GM18508 (cell line): Measurements from ENCODE around the gene TBC1D2B.
"Not testable (repeated sequence)": the region's sequence is repeated elsewhere in the genome, so short reads cannot be mapped to it uniquely, and the experiment has no call there.

Experiments
- ATAC-seq: cut with Tn5 transposase; IDR thresholded peaks from one replicate; pipeline ENCODE4 v1.9.1; 2021; ENCODE audit warnings: moderate number of reproducible peaks; ENCODE audit not compliant: insufficient read depth, unreplicated experiment

Gene TBC1D2B

GRCh38 chr15:77993374-77993911 is 84.1 kb downstream of the TBC1D2B start:
- ATAC-seq, result no peak

- no peak for ATAC-seq
Observed at GRCh38 chr15:77992356-77993222, 84.9 kb downstream of the TBC1D2B start.

- not testable (repeated sequence) for ATAC-seq
Observed at GRCh38 chr15:77991658-77992201, 85.8 kb downstream of the TBC1D2B start.

GRCh38 chr15:77991029-77991406 is 86.5 kb downstream of the TBC1D2B start:
- no peak for ATAC-seq

- ATAC-seq, result no peak
Observed at GRCh38 chr15:77989296-77990143, 88.0 kb downstream of the TBC1D2B start.

GRCh38 chr15:77988347-77989295 is 88.9 kb downstream of the TBC1D2B start:
- ATAC-seq, result no peak

- ATAC-seq, result not testable (repeated sequence)
Observed at GRCh38 chr15:77987765-77988136, 89.8 kb downstream of the TBC1D2B start.

- ATAC-seq, result no peak
Observed at GRCh38 chr15:77986891-77987764, 90.4 kb downstream of the TBC1D2B start.

- ATAC-seq, result no peak
Observed at GRCh38 chr15:77985931-77986480, 91.5 kb downstream of the TBC1D2B start.

GRCh38 chr15:77985031-77985930 is 92.2 kb downstream of the TBC1D2B start:
- ATAC-seq, result no peak

- ATAC-seq, result no peak
Observed at GRCh38 chr15:77984446-77984861, 93.1 kb downstream of the TBC1D2B start.

- ATAC-seq, result no peak
Observed at GRCh38 chr15:77983708-77984445, 93.6 kb downstream of the TBC1D2B start.

GRCh38 chr15:77983091-77983707 is 94.3 kb downstream of the TBC1D2B start:
- no peak for ATAC-seq

GRCh38 chr15:77982127-77982490 is 95.4 kb downstream of the TBC1D2B start:
- ATAC-seq, result no peak

GRCh38 chr15:77981281-77982126 is 96.0 kb downstream of the TBC1D2B start:
- no peak for ATAC-seq
